DOHH2 (cell line): ENCODE results near the gene RFLNA.

Source experiments
- H3F3A ChIP-seq: fragments of 200-600 bp; sonication (generic), shearing (Covaris generic); 2 replicates; pipeline ENCODE4 v1.6.0; 2016; ENCODE audit warnings: antibody characterized with exemption, mild to moderate bottlenecking; ENCODE audit not compliant: control insufficient read depth, insufficient read depth
- H3K27ac ChIP-seq: fragments of 200-600 bp; sonication (generic); 2 replicates; pipeline ENCODE4 v1.5.1; 2014; ENCODE audit warnings: low read depth, mild to moderate bottlenecking, low read length, moderate library complexity
- H3K27me3 ChIP-seq: fragments of 200-600 bp; sonication (generic); 2 replicates; pipeline ENCODE4 v1.6.1; 2014; ENCODE audit warnings: mild to moderate bottlenecking, low read length, mixed read lengths; ENCODE audit not compliant: control insufficient read depth
- H3K36me3 ChIP-seq: fragments of 200-600 bp; sonication (generic); 2 replicates; pipeline ENCODE4 v1.6.1; 2014; ENCODE audit warnings: mild to moderate bottlenecking, low read length, moderate library complexity, mixed read lengths; ENCODE audit not compliant: control insufficient read depth
- H3K4me1 ChIP-seq: fragments of 200-600 bp; sonication (generic); 2 replicates; pipeline ENCODE4 v1.6.1; 2014; ENCODE audit warnings: mild to moderate bottlenecking, low read length, mixed read lengths; ENCODE audit not compliant: control insufficient read depth
- H3K4me2 ChIP-seq: fragments of 200-600 bp; sonication (generic); 2 replicates; pipeline ENCODE4 v1.6.0; 2014; ENCODE audit warnings: mild to moderate bottlenecking, low read length, moderate library complexity
- H3K4me3 ChIP-seq: fragments of 200-600 bp; sonication (generic); 2 replicates; pipeline ENCODE4 v1.5.1; 2014; ENCODE audit warnings: mild to moderate bottlenecking, low read length, mixed read lengths
- H3K79me2 ChIP-seq: fragments of 200-600 bp; sonication (generic); 2 replicates; pipeline ENCODE4 v1.6.1; 2014; ENCODE audit warnings: mild to moderate bottlenecking, low read length, mixed read lengths; ENCODE audit not compliant: control insufficient read depth
- H3K9me2 ChIP-seq: fragments of 200-600 bp; sonication (generic); replicated peaks from 2 replicates; pipeline ENCODE4 v1.6.1; 2014; ENCODE audit warnings: mild to moderate bottlenecking, low read length, mixed read lengths; ENCODE audit not compliant: control insufficient read depth
- H3K9me3 ChIP-seq: fragments of 200-600 bp; sonication (generic); 2 replicates; pipeline ENCODE4 v1.6.1; 2014; ENCODE audit warnings: antibody characterized with exemption, low read length, mixed read lengths; ENCODE audit not compliant: control insufficient read depth, insufficient read depth
- H4K20me1 ChIP-seq: fragments of 200-600 bp; sonication (generic); 2 replicates; pipeline ENCODE4 v1.6.0; 2014; ENCODE audit warnings: low read depth, mild to moderate bottlenecking, antibody characterized with exemption, low read length, moderate library complexity; ENCODE audit not compliant: control insufficient read depth, insufficient read depth
- EZH2phosphoT487 ChIP-seq: fragments of 200-600 bp; sonication (generic); IDR thresholded peaks from 2 replicates; pipeline ENCODE4 v1.6.1; 2017; ENCODE audit warnings: borderline replicate concordance, mild to moderate bottlenecking, antibody characterized with exemption, low read length, moderate library complexity, mixed read lengths
- TF ChIP-seq, protein P1 (sequence below): fragments of 200-600 bp; sonication (generic); IDR thresholded peaks from one replicate; pipeline ENCODE4 v1.5.1; 2014; ENCODE audit warnings: antibody characterized with exemption, mild to moderate bottlenecking, low read depth, low read length; ENCODE audit not compliant: poor library complexity, severe bottlenecking

The RFLNA gene

GRCh38 chr12:124305776-124306685, 11.1 kb downstream of the RFLNA start:
- no peaks in the 10 kb centered on the region for H3K27me3 ChIP-seq
- no peaks in the 10 kb centered on the region for H3K9me3 ChIP-seq
- no peaks in the 10 kb centered on the region for H3K79me2 ChIP-seq
- TF ChIP-seq EZH2phosphoT487, result no peak
- TF ChIP-seq, protein P1, sequence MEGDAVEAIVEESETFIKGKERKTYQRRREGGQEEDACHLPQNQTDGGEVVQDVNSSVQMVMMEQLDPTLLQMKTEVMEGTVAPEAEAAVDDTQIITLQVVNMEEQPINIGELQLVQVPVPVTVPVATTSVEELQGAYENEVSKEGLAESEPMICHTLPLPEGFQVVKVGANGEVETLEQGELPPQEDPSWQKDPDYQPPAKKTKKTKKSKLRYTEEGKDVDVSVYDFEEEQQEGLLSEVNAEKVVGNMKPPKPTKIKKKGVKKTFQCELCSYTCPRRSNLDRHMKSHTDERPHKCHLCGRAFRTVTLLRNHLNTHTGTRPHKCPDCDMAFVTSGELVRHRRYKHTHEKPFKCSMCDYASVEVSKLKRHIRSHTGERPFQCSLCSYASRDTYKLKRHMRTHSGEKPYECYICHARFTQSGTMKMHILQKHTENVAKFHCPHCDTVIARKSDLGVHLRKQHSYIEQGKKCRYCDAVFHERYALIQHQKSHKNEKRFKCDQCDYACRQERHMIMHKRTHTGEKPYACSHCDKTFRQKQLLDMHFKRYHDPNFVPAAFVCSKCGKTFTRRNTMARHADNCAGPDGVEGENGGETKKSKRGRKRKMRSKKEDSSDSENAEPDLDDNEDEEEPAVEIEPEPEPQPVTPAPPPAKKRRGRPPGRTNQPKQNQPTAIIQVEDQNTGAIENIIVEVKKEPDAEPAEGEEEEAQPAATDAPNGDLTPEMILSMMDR, result no peak
- H3F3A ChIP-seq, result no peaks in the 10 kb centered on the region
- H4K20me1 ChIP-seq, result no peaks in the 10 kb centered on the region
- no peak overlapping the region for H3K4me2 ChIP-seq
- no peaks in the 10 kb centered on the region for H3K4me1 ChIP-seq
- no peak overlapping the region for H3K4me3 ChIP-seq
- H3K9me2 ChIP-seq, result no peaks in the 10 kb centered on the region
- H3K27ac ChIP-seq, result no peak overlapping the region
- H3K36me3 ChIP-seq, result no peaks in the 10 kb centered on the region

GRCh38 chr12:124306686-124307555, 12.0 kb downstream of the RFLNA start:
- Histone ChIP-seq H3K4me3 (no peak overlapping the region), H3K9me3 (no peaks in the 10 kb centered on the region), H3F3A (no peaks in the 10 kb centered on the region), H4K20me1 (no peaks in the 10 kb centered on the region), H3K4me1 (no peaks in the 10 kb centered on the region), H3K4me2 (no peak overlapping the region), H3K27me3 (no peaks in the 10 kb centered on the region), H3K27ac (no peak overlapping the region), H3K36me3 (no peaks in the 10 kb centered on the region), H3K79me2 (no peaks in the 10 kb centered on the region), H3K9me2 (no peaks in the 10 kb centered on the region)
- no peak for TF ChIP-seq EZH2phosphoT487
- TF ChIP-seq, protein P1, result no peak

- TF ChIP-seq EZH2phosphoT487, result no peak
- TF ChIP-seq, protein P1, result no peak
- no peaks in the 10 kb centered on the region for H3K79me2 ChIP-seq
- no peaks in the 10 kb centered on the region for H3K4me1 ChIP-seq
- no peak overlapping the region for H3K27ac ChIP-seq
- H3K27me3 ChIP-seq, result no peaks in the 10 kb centered on the region
- no peaks in the 10 kb centered on the region for H3F3A ChIP-seq
- no peak overlapping the region for H3K4me2 ChIP-seq
- H3K9me2 ChIP-seq, result no peaks in the 10 kb centered on the region
- H3K4me3 ChIP-seq, result no peak overlapping the region
- no peaks in the 10 kb centered on the region for H3K9me3 ChIP-seq
- no peaks in the 10 kb centered on the region for H3K36me3 ChIP-seq
- H4K20me1 ChIP-seq, result no peaks in the 10 kb centered on the region
Measured at GRCh38 chr12:124307556-124307825, 12.6 kb downstream of the RFLNA start.
